IPS-18c (cell line): ENCODE data around the gene PRUNE1.

ENCODE experiments used
- H3K4me3 ChIP-seq: 2 replicates; pipeline ENCODE4 v1.7.0; 2013; ENCODE audit warnings: low read depth, mild to moderate bottlenecking, low read length, moderate library complexity; ENCODE audit not compliant: insufficient read depth
- H3K9me3 ChIP-seq: one replicate; pipeline ENCODE4 v1.6.1; 2013; ENCODE audit warnings: mild to moderate bottlenecking, low read length, moderate library complexity; ENCODE audit not compliant: control insufficient read depth, insufficient read depth

The PRUNE1 gene

GRCh38 chr1:150974580-150975478, 33.4 kb upstream of the PRUNE1 start, which contains the start of gene CERS2:
CERS2 (minus strand) TSS chr1:150974835; CDS start chr1:150969090, 5,745 bp downstream.
- Histone ChIP-seq H3K9me3 (no peaks in the 10 kb centered on the region), H3K4me3 (peak within 1 kb of the TSS; percentile 81)

- H3K9me3 ChIP-seq = no peaks in the 10 kb centered on the region
- no peak overlapping the region for H3K4me3 ChIP-seq
Measured at GRCh38 chr1:150976401-150976821, 31.8 kb upstream of the PRUNE1 start.

GRCh38 chr1:150976879-150977694, 31.2 kb upstream of the PRUNE1 start:
- H3K4me3 ChIP-seq = no peak overlapping the region
- no peaks in the 10 kb centered on the region for H3K9me3 ChIP-seq

GRCh38 chr1:150979092-150980056, 28.9 kb upstream of the PRUNE1 start:
- H3K4me3 ChIP-seq = no peak overlapping the region; the same call in 1 of the 2 replicates
- no peaks in the 10 kb centered on the region for H3K9me3 ChIP-seq

- H3K9me3 ChIP-seq = no peaks in the 10 kb centered on the region
- H3K4me3 ChIP-seq = no peak overlapping the region
Measured at GRCh38 chr1:150981177-150981804, 27.0 kb upstream of the PRUNE1 start.

- H3K4me3 ChIP-seq = no peak within 1 kb of the TSS
Measured at GRCh38 chr1:150981805-150982712, 26.2 kb upstream of the PRUNE1 start, which contains the start of gene ANXA9. ANXA9 (plus strand) TSS chr1:150982292; CDS start chr1:150983106, 814 bp downstream.

GRCh38 chr1:150985179-150985825, 22.9 kb upstream of the PRUNE1 start:
- Histone ChIP-seq H3K9me3 (no peaks in the 10 kb centered on the region), H3K4me3 (no peak overlapping the region)

More at GRCh38 chr1:150981805-150982712, 26.2 kb upstream of the PRUNE1 start, which contains the start of gene ANXA9:
- H3K9me3 ChIP-seq = no peaks in the 10 kb centered on the region

GRCh38 chr1:150987924-150988323, 20.3 kb upstream of the PRUNE1 start:
- H3K4me3 ChIP-seq = no peak overlapping the region
- H3K9me3 ChIP-seq = no peaks in the 10 kb centered on the region

- Histone ChIP-seq H3K9me3 (no peaks in the 10 kb centered on the region), H3K4me3 (no peak overlapping the region)
Measured at GRCh38 chr1:150992626-150993025, 15.6 kb upstream of the PRUNE1 start.

- H3K4me3 ChIP-seq = no peak overlapping the region
- no peaks in the 10 kb centered on the region for H3K9me3 ChIP-seq
Measured at GRCh38 chr1:150994248-150994647, 14.0 kb upstream of the PRUNE1 start.

GRCh38 chr1:150995460-150995859, 12.8 kb upstream of the PRUNE1 start:
- Histone ChIP-seq H3K4me3 (no peak overlapping the region), H3K9me3 (no peaks in the 10 kb centered on the region)

- no peak overlapping the region for H3K4me3 ChIP-seq
Measured at GRCh38 chr1:150995896-150996295, 12.4 kb upstream of the PRUNE1 start.

GRCh38 chr1:150997126-150997872, 10.9 kb upstream of the PRUNE1 start:
- Histone ChIP-seq H3K9me3 (peaks cover 2% of the 10 kb centered on the region), H3K4me3 (no peak overlapping the region)

More at GRCh38 chr1:150995896-150996295, 12.4 kb upstream of the PRUNE1 start:
- peaks cover under 1% of the 10 kb centered on the region for H3K9me3 ChIP-seq

GRCh38 chr1:150997949-150998348, 10.3 kb upstream of the PRUNE1 start:
- Histone ChIP-seq H3K4me3 (no peak overlapping the region), H3K9me3 (peaks cover 2% of the 10 kb centered on the region)
